Measurements from ENCODE around the gene YJEFN3. TPM values are rescaled to one million over a fixed set of nuclear protein-coding genes. Genes with fewer than 3 reads are reported as not detected.

The YJEFN3 gene
- total RNA-seq, 2 experiments from 2014 or later, result 11.7 to 11.9 TPM

GRCh38 chr19:19490214-19490968 lies 38.3 kb upstream of the YJEFN3 start:
- ATAC-seq (ENCODE audit: low read depth), result peak; percentile 11
- H3K4me1 Mint-ChIP-seq, result peaks cover 35% of the 10 kb centered on the region
- DNase-seq, result peak; percentile 75
- H3K9me3 Mint-ChIP-seq, result no peaks in the 10 kb centered on the region
- POLR2A ChIA-PET, result interaction anchor here (0.6 to 4.1 kb wide), 13 partner anchors 26 to 171 kb away, joined by 3 to 50 read pairs (median 5); partner anchors contain the start of genes GATAD2A, MAU2, NDUFA13 and TSSK6
- peak overlapping the region; percentile 73 for H3K4me3 Mint-ChIP-seq
- no peaks in the 10 kb centered on the region for H3K27me3 Mint-ChIP-seq
- H3K36me3 Mint-ChIP-seq, result peaks cover 7% of the 10 kb centered on the region
- peak overlapping the region; percentile 99 for H3K27ac Mint-ChIP-seq

DNA sequence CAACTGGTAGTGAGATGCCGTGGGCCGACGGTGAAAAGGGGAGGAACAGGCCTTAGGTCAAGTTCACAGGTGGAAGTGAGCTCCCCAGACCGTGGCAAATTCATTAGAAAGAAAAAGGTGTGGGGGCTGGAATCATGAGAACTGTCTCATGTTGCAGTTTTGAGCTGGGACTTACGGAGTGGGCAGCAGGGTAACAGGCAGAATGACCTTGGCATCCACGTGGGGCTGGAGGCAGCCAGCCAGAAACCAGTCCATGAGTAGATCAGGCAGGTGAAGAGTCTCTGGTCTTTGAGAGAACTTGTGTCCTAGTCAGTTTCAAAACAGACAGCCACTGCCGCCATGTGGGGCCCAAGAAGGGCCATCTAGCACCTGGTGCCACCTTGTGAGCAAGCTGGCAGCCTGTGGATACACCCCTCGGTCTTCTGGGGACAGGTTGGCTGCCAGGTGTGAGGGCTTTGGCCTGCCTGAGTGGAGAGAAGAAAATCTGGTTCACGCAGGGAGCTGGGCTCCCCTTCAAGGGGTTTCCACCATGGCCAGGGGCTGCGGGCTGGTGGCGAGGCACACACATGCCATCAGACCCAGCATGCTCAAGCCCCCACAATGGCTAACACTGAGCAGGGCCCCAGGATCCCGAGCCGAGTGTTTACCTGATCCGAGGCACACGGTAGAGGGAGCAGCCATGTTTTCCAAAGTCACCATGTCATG lies 37.2 kb upstream of the YJEFN3 start:
- Mint-ChIP-seq H3K4me3 (no peak overlapping the region), H3K27me3 (no peaks in the 10 kb centered on the region), H3K9me3 (no peaks in the 10 kb centered on the region), H3K36me3 (peaks cover 10% of the 10 kb centered on the region), H3K27ac (no peak overlapping the region), H3K4me1 (peaks cover 34% of the 10 kb centered on the region)
- ATAC-seq (ENCODE audit: low read depth), result no peak
- POLR2A ChIA-PET, result interaction anchor here (0.9 to 4.1 kb wide), 5 partner anchors 14 to 126 kb away, joined by 3 to 50 read pairs (median 11); partner anchors contain the start of genes NDUFA13 and TSSK6
- no peak for DNase-seq

DNA sequence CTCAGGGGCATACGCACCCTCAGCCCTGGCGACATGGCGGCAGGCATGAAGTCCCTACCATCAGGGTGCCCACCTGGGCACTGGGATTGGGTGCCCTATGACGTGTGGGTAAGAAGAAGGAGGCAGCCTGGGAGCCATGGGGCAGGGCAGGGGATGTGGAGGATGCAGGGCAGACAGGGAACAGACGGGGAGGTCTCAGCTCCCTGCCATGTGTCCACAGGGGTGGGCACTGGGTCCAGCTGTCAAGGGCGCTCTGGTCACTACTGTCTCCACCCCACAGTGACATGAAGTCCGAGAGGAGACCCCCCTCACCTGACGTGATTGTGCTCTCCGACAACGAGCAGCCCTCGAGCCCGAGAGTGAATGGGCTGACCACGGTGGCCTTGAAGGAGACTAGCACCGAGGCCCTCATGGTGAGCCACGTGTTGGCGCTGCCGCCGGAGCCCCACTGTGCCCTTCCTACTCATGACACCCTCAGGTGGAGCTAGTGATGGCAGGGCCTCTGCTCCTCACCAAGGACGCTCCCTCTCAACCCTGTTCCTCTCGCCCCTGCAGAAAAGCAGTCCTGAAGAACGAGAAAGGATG lies 36.6 kb upstream of the YJEFN3 start:
- POLR2A ChIA-PET, result interaction anchor here (0.6 to 0.9 kb wide), 2 partner anchors 15 to 109 kb away, joined by 3 read pairs; no protein-coding TSS in a partner anchor
- peaks cover 10% of the 10 kb centered on the region for H3K36me3 Mint-ChIP-seq
- no peak overlapping the region for H3K27ac Mint-ChIP-seq
- no peak overlapping the region for H3K4me3 Mint-ChIP-seq
- no peak for ATAC-seq (ENCODE audit: low read depth)
- peaks cover 32% of the 10 kb centered on the region for H3K4me1 Mint-ChIP-seq
- no peaks in the 10 kb centered on the region for H3K27me3 Mint-ChIP-seq
- no peak for DNase-seq
- no peaks in the 10 kb centered on the region for H3K9me3 Mint-ChIP-seq

DNA sequence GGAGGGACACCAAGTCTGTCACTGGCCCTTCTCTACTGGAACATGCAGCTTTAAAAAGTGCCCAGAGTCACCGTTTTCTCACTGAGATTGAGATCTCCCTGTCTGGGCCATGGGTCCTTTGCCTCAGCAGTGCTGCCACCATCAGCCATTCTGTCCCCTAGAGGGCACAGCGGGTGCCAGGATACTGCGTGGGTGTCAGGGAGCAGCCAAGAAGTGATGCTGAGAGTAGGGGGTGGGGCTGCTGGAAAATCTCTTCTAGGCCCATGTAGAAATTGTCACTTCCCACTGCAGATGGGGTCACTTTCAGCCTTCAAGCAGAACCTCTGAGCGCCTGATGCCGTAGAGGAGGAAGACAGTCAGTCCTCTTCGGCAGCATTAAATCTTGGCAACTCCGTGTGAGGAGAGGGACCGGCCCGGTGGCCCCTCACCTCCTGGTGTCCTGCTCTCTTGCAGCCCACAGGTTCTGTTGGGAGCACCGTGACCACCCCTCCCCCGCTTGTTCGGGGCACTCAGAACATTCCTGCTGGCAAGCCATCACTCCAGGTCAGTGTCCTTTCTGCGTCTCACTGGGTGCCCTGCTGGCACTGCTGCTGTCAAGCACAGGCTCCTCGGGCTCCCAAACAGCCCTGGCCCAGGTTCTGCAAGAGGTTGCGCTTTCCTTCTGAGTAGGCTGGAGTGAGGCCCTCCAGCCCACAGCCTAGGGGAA lies 34.7 kb upstream of the YJEFN3 start:
- peaks cover 10% of the 10 kb centered on the region for H3K36me3 Mint-ChIP-seq
- H3K27ac Mint-ChIP-seq, result peak overlapping the region; percentile 45
- H3K9me3 Mint-ChIP-seq, result no peaks in the 10 kb centered on the region

GRCh38 chr19:19495614-19496603 lies 32.8 kb upstream of the YJEFN3 start:
- no peak for DNase-seq
- ATAC-seq (ENCODE audit: low read depth), result no peak
- POLR2A ChIA-PET, result interaction anchor here (0.5 to 0.6 kb wide), 2 partner anchors 13 to 157 kb away, joined by 3 to 5 read pairs; no protein-coding TSS in a partner anchor
- Mint-ChIP-seq H3K27me3 (no peaks in the 10 kb centered on the region), H3K9me3 (no peaks in the 10 kb centered on the region), H3K4me3 (no peak overlapping the region), H3K27ac (no peak overlapping the region), H3K36me3 (peaks cover 11% of the 10 kb centered on the region), H3K4me1 (peaks cover 2% of the 10 kb centered on the region)

More for the DNA sequence above, 34.7 kb upstream of the YJEFN3 start:
- DNase-seq (no peak), ATAC-seq (ENCODE audit: low read depth) (no peak)
- Mint-ChIP-seq H3K4me1 (peaks cover 20% of the 10 kb centered on the region), H3K4me3 (no peak overlapping the region), H3K27me3 (no peaks in the 10 kb centered on the region)
- POLR2A ChIA-PET, result no interaction called here

GRCh38 chr19:19498255-19498991 lies 30.3 kb upstream of the YJEFN3 start:
- H3K27ac Mint-ChIP-seq, result no peak overlapping the region
- POLR2A ChIA-PET, result no interaction called here
- DNase-seq (no peak), ATAC-seq (ENCODE audit: low read depth) (no peak)
- H3K4me1 Mint-ChIP-seq, result peaks cover 2% of the 10 kb centered on the region
- peaks cover 24% of the 10 kb centered on the region for H3K36me3 Mint-ChIP-seq
- H3K9me3 Mint-ChIP-seq, result no peaks in the 10 kb centered on the region
- no peaks in the 10 kb centered on the region for H3K27me3 Mint-ChIP-seq
- H3K4me3 Mint-ChIP-seq, result no peak overlapping the region

GRCh38 chr19:19499272-19499995 lies 29.3 kb upstream of the YJEFN3 start:
- POLR2A ChIA-PET, result no interaction called here
- H3K27me3 Mint-ChIP-seq, result no peaks in the 10 kb centered on the region
- H3K27ac Mint-ChIP-seq, result no peak overlapping the region
- DNase-seq (no peak), ATAC-seq (ENCODE audit: low read depth) (no peak)
- no peaks in the 10 kb centered on the region for H3K9me3 Mint-ChIP-seq
- H3K36me3 Mint-ChIP-seq, result peaks cover 28% of the 10 kb centered on the region
- H3K4me3 Mint-ChIP-seq, result no peak overlapping the region
- peaks cover 2% of the 10 kb centered on the region for H3K4me1 Mint-ChIP-seq

- no peak overlapping the region for H3K4me3 Mint-ChIP-seq
- ATAC-seq (ENCODE audit: low read depth) (no peak), DNase-seq (no peak)
- H3K27me3 Mint-ChIP-seq, result no peaks in the 10 kb centered on the region
- H3K9me3 Mint-ChIP-seq, result no peaks in the 10 kb centered on the region
- H3K36me3 Mint-ChIP-seq, result peaks cover 19% of the 10 kb centered on the region
- H3K27ac Mint-ChIP-seq, result no peak overlapping the region
- POLR2A ChIA-PET, result no interaction called here
- H3K4me1 Mint-ChIP-seq, result no peaks in the 10 kb centered on the region
Observed at GRCh38 chr19:19500975-19501644, 27.6 kb upstream of the YJEFN3 start.

DNA sequence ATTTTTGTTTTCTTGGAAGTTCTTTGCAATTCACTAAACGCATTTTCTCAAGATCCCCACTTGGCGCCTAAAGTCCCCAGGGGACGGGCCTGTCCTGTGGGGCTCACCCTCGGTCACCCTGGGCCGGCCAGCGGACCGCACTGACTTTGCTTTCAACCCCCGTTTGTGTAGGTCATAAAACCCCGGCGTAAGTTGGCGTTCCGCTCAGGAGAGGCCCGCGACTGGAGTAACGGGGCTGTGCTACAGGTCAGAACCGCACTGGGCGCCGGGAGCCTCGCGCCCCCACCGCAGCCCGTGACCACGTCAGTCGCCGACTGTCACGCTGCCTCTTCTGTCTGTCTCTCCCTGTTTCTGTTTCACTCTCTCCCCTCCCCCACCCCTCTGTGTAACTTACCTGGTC lies 26.9 kb upstream of the YJEFN3 start:
- Mint-ChIP-seq H3K27ac (no peak overlapping the region), H3K36me3 (peaks cover 22% of the 10 kb centered on the region)

GRCh38 chr19:19502281-19502680 lies 26.4 kb upstream of the YJEFN3 start:
- POLR2A ChIA-PET, result no interaction called here
- DNase-seq, result no peak
- peaks cover 24% of the 10 kb centered on the region for H3K36me3 Mint-ChIP-seq
- no peaks in the 10 kb centered on the region for H3K4me1 Mint-ChIP-seq
- no peaks in the 10 kb centered on the region for H3K9me3 Mint-ChIP-seq
- ATAC-seq (ENCODE audit: low read depth), result no peak
- H3K4me3 Mint-ChIP-seq, result no peak overlapping the region
- H3K27me3 Mint-ChIP-seq, result no peaks in the 10 kb centered on the region
- H3K27ac Mint-ChIP-seq, result no peak overlapping the region

More for the DNA sequence above, 26.9 kb upstream of the YJEFN3 start:
- Mint-ChIP-seq H3K27me3 (no peaks in the 10 kb centered on the region), H3K4me1 (no peaks in the 10 kb centered on the region), H3K9me3 (no peaks in the 10 kb centered on the region), H3K4me3 (no peak overlapping the region)
- DNase-seq, result no peak
- POLR2A ChIA-PET, result no interaction called here
- no peak for ATAC-seq (ENCODE audit: low read depth)
